Trophoblast cell (in vitro differentiated cells and primary cell): ENCODE data around the gene TEX19.
"Not testable (repeated sequence)": the region's sequence is repeated elsewhere in the genome, so short reads cannot be mapped to it uniquely, and the experiment has no call there.

Experiments
- DNase-seq, 2 donors: peaks; one replicate each; pipeline ENCODE4 v3.0.0-alpha.2; 2016
- H2AFZ ChIP-seq: 2 replicates; pipeline ENCODE4 v1.6.1; 2013; ENCODE audit warnings: low read length, moderate library complexity, mild to moderate bottlenecking; ENCODE audit not compliant: insufficient read depth, poor library complexity
- H2AK5ac ChIP-seq: 2 replicates; pipeline ENCODE4 v1.6.1; 2013; ENCODE audit warnings: mild to moderate bottlenecking, low read length
- H2BK120ac ChIP-seq: 2 replicates; pipeline ENCODE4 v1.6.1; 2013; ENCODE audit warnings: low read length, mild to moderate bottlenecking, moderate library complexity; ENCODE audit not compliant: insufficient read depth, poor library complexity
- H2BK12ac ChIP-seq: 2 replicates; pipeline ENCODE4 v1.6.1; 2013; ENCODE audit warnings: mild to moderate bottlenecking, low read length, moderate library complexity
- H2BK5ac ChIP-seq: 2 replicates; pipeline ENCODE4 v1.6.1; 2013; ENCODE audit warnings: low read length, low read depth, moderate library complexity, mild to moderate bottlenecking; ENCODE audit not compliant: poor library complexity
- H3K14ac ChIP-seq: 2 replicates; pipeline ENCODE4 v1.6.1; 2013; ENCODE audit warnings: mild to moderate bottlenecking, low read length
- H3K18ac ChIP-seq: 2 replicates; pipeline ENCODE4 v1.6.1; 2013; ENCODE audit warnings: mild to moderate bottlenecking, low read length
- H3K23ac ChIP-seq: 2 replicates; pipeline ENCODE4 v1.6.1; 2013; ENCODE audit warnings: low read length
- H3K27ac ChIP-seq: 2 replicates; pipeline ENCODE4 v1.5.1; 2013; ENCODE audit warnings: low read depth, mild to moderate bottlenecking, inconsistent platforms, low read length, moderate library complexity
- H3K27me3 ChIP-seq: 2 replicates; pipeline ENCODE4 v1.6.1; 2013; ENCODE audit warnings: inconsistent platforms, mild to moderate bottlenecking, low read length, moderate library complexity; ENCODE audit not compliant: insufficient read depth
- H3K36me3 ChIP-seq, 2 experiments: 1 replicate in 1 of 2; 2 replicates in 1 of 2; pipeline ENCODE4 v1.6.1; 2013; ENCODE audit warnings: low read length in 2 of 2, mild to moderate bottlenecking in 2 of 2, moderate library complexity in 1 of 2; ENCODE audit not compliant: insufficient read depth in 2 of 2, control insufficient read depth in 1 of 2
- H3K4ac ChIP-seq: 2 replicates; pipeline ENCODE4 v1.6.1; 2013; ENCODE audit warnings: low read depth, mild to moderate bottlenecking, low read length, moderate library complexity
- H3K4me1 ChIP-seq, 2 experiments: 1 replicate in 1 of 2; 2 replicates in 1 of 2; pipeline ENCODE4 v1.6.1; 2013; ENCODE audit warnings: low read length in 2 of 2, mild to moderate bottlenecking in 2 of 2, moderate library complexity in 1 of 2; ENCODE audit not compliant: insufficient read depth in 2 of 2, control insufficient read depth in 1 of 2
- H3K4me2 ChIP-seq: 2 replicates; pipeline ENCODE4 v1.6.1; 2013; ENCODE audit warnings: inconsistent platforms, mild to moderate bottlenecking, low read length, moderate library complexity
- H3K4me3 ChIP-seq: 2 replicates; pipeline ENCODE4 v1.5.1; 2013; ENCODE audit warnings: mild to moderate bottlenecking, low read depth, low read length, inconsistent platforms
- H3K79me1 ChIP-seq: one replicate; pipeline ENCODE4 v1.6.1; 2013; ENCODE audit warnings: low read length
- H3K79me2 ChIP-seq: 2 replicates; pipeline ENCODE4 v1.6.1; 2013; ENCODE audit warnings: low read length, mild to moderate bottlenecking; ENCODE audit not compliant: control insufficient read depth, insufficient read depth, poor library complexity
- H3K9ac ChIP-seq: 2 replicates; pipeline ENCODE4 v1.6.1; 2013; ENCODE audit warnings: mild to moderate bottlenecking, low read length
- H3K9me3 ChIP-seq: 2 replicates; pipeline ENCODE4 v1.6.1; 2013; ENCODE audit warnings: low read depth, mild to moderate bottlenecking, control low read depth, inconsistent platforms, low read length; ENCODE audit not compliant: insufficient read depth
- H4K12ac ChIP-seq: 2 replicates; pipeline ENCODE4 v1.6.1; 2013; ENCODE audit warnings: low read depth, mild to moderate bottlenecking, low read length, moderate library complexity
- H4K8ac ChIP-seq: 2 replicates; pipeline ENCODE4 v1.6.1; 2013; ENCODE audit warnings: low read depth, mild to moderate bottlenecking, low read length, moderate library complexity
- H4K91ac ChIP-seq: one replicate; pipeline ENCODE4 v1.6.1; 2013; ENCODE audit warnings: low read depth, mild to moderate bottlenecking, low read length, moderate library complexity
- WGBS: extraction: QIAGEN DNeasy Blood & Tissue Kit; methylation state at CpG from one replicate; pipeline ENCODE4 v1.1.7; 2013; ENCODE audit warnings: missing lambda C conversion rate; ENCODE audit not compliant: insufficient read length, insufficient coverage; ENCODE audit errors: extremely low coverage; 5-methylcytosine and 5-hydroxymethylcytosine counted together

TEX19 gene

DNA sequence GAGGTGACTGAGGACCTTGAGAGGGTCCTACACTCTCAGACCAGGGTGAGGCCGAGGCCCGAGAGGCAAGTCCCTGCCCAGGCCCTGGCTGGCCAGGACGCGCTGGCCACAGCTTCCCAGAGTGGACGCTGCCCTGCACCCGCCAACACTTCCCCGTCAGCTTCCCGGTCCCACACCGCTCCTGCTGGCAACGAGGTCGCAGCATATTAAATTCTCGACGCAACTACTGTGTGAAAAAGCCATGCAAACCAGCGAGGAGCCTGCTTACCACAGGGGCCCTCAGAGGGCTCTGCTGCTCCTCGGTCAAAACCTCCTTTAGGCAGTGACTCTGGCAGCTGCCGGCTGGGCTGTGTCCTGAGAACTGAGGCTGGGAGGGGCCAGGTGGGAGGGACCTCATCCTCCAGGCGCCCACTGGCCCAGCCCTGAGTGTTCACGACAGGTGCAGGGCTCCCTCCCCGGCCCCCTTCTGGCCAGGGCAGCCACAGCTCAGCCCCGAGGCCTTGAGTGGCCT lies 2.1 kb upstream of the TEX19 start:
- WGBS, result no CpG with 5 or more reads among the region's 20 CpGs
- Histone ChIP-seq H2BK120ac (no peak overlapping the region), H3K18ac (no peak overlapping the region), H3K23ac (no peak overlapping the region), H3K27ac (no peak overlapping the region), H2AK5ac (peak overlapping the region; percentile 68), H3K79me1 (no peaks in the 10 kb centered on the region), H3K4me2 (no peak overlapping the region), H3K79me2 (peaks cover 2% of the 10 kb centered on the region), H2BK12ac (no peak overlapping the region), H2AFZ (no peak overlapping the region), H3K14ac (no peak overlapping the region), H2BK5ac (no peak overlapping the region), H3K4ac (no peak overlapping the region), H3K36me3 (no peaks in the 10 kb centered on the region), H3K9ac (no peak overlapping the region), H4K91ac (no peak overlapping the region), H4K8ac (no peak overlapping the region), H3K9me3 (no peaks in the 10 kb centered on the region), H4K12ac (no peak overlapping the region), H3K27me3 (no peaks in the 10 kb centered on the region), H3K4me3 (no peak overlapping the region), H3K4me1 (peaks cover 5 to 6% of the 10 kb centered on the region in 2 experiments)
- DNase-seq, result no peak

- Histone ChIP-seq H3K27ac (no peak overlapping the region), H2AFZ (no peak overlapping the region), H2AK5ac (peak overlapping the region; percentile 5), H3K36me3 (no peaks in the 10 kb centered on the region), H3K18ac (no peak overlapping the region), H3K9me3 (no peaks in the 10 kb centered on the region), H3K14ac (no peak overlapping the region), H4K8ac (no peak overlapping the region), H3K79me2 (peaks cover 2% of the 10 kb centered on the region), H2BK12ac (no peak overlapping the region), H3K23ac (no peak overlapping the region), H3K4me2 (no peak overlapping the region), H2BK5ac (no peak overlapping the region), H2BK120ac (no peak overlapping the region), H3K4me3 (no peak overlapping the region), H3K4ac (no peak overlapping the region), H3K9ac (no peak overlapping the region), H4K91ac (no peak overlapping the region), H3K4me1 (peaks cover 5 to 6% of the 10 kb centered on the region in 2 experiments), H3K79me1 (no peaks in the 10 kb centered on the region), H4K12ac (no peak overlapping the region), H3K27me3 (no peaks in the 10 kb centered on the region)
- no peak for DNase-seq
- no CpG with 5 or more reads among the region's 2 CpGs for WGBS
Measured at GRCh38 chr17:82357394-82357793, 1.7 kb upstream of the TEX19 start.

- not testable (repeated sequence) for H2BK12ac ChIP-seq, H2AK5ac ChIP-seq, H4K12ac ChIP-seq, H3K4me2 ChIP-seq, H3K36me3 ChIP-seq, H3K79me2 ChIP-seq, H3K4me3 ChIP-seq, H3K9ac ChIP-seq, DNase-seq, H3K4me1 ChIP-seq, H3K18ac ChIP-seq, H3K27ac ChIP-seq, H3K23ac ChIP-seq, H2BK120ac ChIP-seq, H2AFZ ChIP-seq, H4K8ac ChIP-seq, H3K9me3 ChIP-seq, H3K27me3 ChIP-seq, H3K4ac ChIP-seq, H3K14ac ChIP-seq, H3K79me1 ChIP-seq, H2BK5ac ChIP-seq, H4K91ac ChIP-seq
- WGBS, result no CpG with 5 or more reads among the region's 1 CpG
Measured at GRCh38 chr17:82359451-82360074, 516 bp downstream of the TEX19 start.

DNA sequence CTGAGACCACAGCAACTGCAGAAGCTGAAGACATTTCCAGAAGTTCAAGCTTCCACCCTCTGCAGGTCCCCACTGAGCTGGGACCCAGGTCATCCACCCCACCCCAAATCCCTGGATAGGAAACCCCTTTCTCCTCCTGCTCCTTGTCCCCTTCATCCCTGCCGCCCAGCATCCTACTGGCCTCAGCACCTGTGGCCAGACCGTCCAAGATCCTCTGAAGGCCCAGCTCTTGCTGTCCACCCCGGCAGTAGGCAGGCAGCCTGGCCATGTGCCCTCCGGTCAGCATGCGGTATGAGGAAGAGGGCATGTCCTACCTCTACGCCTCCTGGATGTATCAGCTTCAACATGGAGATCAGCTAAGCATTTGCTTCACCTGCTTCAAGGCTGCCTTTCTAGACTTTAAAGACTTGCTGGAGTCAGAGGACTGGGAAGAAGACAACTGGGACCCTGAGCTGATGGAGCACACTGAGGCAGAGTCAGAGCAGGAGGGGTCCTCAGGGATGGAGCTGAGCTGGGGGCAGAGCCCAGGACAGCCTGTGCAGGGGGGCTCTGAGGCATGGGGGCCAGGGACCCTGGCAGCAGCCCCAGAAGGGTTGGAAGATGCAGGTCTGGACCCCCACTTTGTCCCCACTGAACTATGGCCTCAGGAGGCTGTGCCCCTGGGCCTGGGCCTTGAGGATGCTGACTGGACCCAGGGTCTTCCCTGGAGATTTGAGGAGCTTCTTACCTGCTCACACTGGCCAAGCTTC lies 3.0 kb downstream of the TEX19 start:
- Histone ChIP-seq H3K18ac (no peak overlapping the region), H3K4me2 (no peak overlapping the region)
- no CpG with 5 or more reads among the region's 6 CpGs for WGBS

More for the DNA sequence above, 3.0 kb downstream of the TEX19 start:
- Histone ChIP-seq H2BK120ac (no peak overlapping the region), H3K36me3 (no peaks in the 10 kb centered on the region), H3K9me3 (no peaks in the 10 kb centered on the region), H2AK5ac (no peak overlapping the region), H3K27ac (no peak overlapping the region), H3K4me3 (no peak overlapping the region), H2BK5ac (no peak overlapping the region), H4K91ac (no peak overlapping the region), H3K4me1 (no peaks in the 10 kb centered on the region), H4K8ac (no peak overlapping the region), H3K23ac (no peak overlapping the region), H2BK12ac (no peak overlapping the region), H3K79me2 (no peaks in the 10 kb centered on the region), H3K4ac (no peak overlapping the region), H3K14ac (no peak overlapping the region), H3K9ac (no peak overlapping the region), H4K12ac (no peak overlapping the region), H2AFZ (no peak overlapping the region), H3K79me1 (no peaks in the 10 kb centered on the region), H3K27me3 (no peaks in the 10 kb centered on the region)
- DNase-seq, result no peak
